ENCODE measurements around the gene TBPL1. TPM values are rescaled to one million over a fixed set of nuclear protein-coding genes. Genes with fewer than 3 reads are reported as not detected.
"Not testable (repeated sequence)": the region's sequence is repeated elsewhere in the genome, so short reads cannot be mapped to it uniquely, and the experiment has no call there.

The TBPL1 gene
- polyA plus RNA-seq, 3 donors: 49.8 to 53.4 (median 53.0) TPM

- no peak for DNase-seq (ENCODE audit: low read depth in 3 of 3, low spot score in 2 of 3)
Measured at GRCh38 chr6:133969921-133970295, 16.9 kb downstream of the TBPL1 start.

DNA sequence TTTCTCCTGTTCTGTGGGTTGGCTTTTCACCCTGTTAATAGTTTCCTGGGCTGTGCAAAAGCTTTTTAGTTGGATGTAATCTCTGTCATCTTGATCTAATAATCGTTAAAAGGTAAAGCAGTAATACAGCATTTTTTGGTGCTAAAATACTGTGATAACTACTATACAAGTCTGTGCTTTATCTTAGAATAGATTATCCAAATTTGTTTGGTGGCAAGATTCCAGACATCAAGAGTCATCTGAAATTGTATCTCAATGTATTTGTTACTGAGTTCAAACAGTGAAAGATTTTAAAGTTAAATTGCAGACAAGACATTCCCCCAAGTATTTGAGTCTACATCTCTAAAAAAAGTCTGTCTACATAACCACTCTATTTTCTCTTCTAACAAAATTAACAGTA is 18.8 kb downstream of the TBPL1 start:
- no peak for DNase-seq (ENCODE audit: low read depth in 3 of 3, low spot score in 2 of 3)

GRCh38 chr6:133972388-133972787 is 19.4 kb downstream of the TBPL1 start:
- DNase-seq (ENCODE audit: low read depth in 3 of 3, low spot score in 2 of 3): no peak

GRCh38 chr6:133973109-133973971 is 20.3 kb downstream of the TBPL1 start:
- peak in 1 of 3 donors; percentile 31 for DNase-seq (ENCODE audit: low read depth in 3 of 3, low spot score in 2 of 3)

GRCh38 chr6:133977983-133978895 is 25.2 kb downstream of the TBPL1 start:
- DNase-seq (ENCODE audit: low read depth in 3 of 3, low spot score in 2 of 3): no peak

DNA sequence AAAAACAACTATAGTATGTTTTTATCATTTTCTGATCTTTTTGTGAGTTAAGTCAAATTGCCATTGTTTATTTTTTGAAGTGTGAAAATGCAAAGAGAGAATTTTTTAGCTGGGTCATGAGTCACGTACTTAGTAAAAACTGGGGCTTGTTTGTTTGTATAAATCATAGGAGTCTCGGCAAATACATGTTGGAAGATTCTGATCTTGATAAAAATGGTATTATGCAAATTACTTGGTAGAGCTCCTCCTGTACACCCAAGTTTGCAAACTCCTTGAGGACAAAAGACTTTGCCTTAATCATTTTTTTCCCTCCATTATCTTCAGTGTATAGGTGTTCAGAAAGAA is 25.8 kb downstream of the TBPL1 start:
- DNase-seq (ENCODE audit: low read depth in 3 of 3, low spot score in 2 of 3): no peak

GRCh38 chr6:133979269-133979963 is 26.4 kb downstream of the TBPL1 start:
- DNase-seq (ENCODE audit: low read depth in 3 of 3, low spot score in 2 of 3): not testable (repeated sequence)

GRCh38 chr6:133980168-133980567 is 27.1 kb downstream of the TBPL1 start:
- DNase-seq (ENCODE audit: low read depth in 3 of 3, low spot score in 2 of 3): no peak

GRCh38 chr6:133983099-133983939 is 30.3 kb downstream of the TBPL1 start:
- no peak for DNase-seq (ENCODE audit: low read depth in 3 of 3, low spot score in 2 of 3)

GRCh38 chr6:133985970-133986369 is 32.9 kb downstream of the TBPL1 start:
- DNase-seq (ENCODE audit: low read depth in 3 of 3, low spot score in 2 of 3): no peak

DNA sequence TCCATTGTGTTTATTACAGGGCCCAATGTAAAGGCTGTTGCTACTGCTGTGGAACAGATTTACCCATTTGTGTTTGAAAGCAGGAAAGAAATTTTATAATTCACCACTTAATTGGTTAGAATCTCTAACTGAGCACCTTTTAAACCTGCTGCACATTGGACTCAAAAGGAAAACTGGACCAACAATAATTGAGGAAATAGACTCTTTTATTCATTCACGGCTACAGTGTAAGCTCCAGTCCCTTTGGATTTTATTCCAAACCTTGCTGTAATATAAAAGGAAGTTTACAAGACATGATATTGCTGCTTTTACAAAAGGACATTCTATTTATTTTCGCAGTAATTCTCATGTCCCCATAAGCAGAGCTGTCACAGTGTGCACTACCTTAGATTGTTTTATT is 33.9 kb downstream of the TBPL1 start:
- no peak for DNase-seq (ENCODE audit: low read depth in 3 of 3, low spot score in 2 of 3)

GRCh38 chr6:133989525-133989924 is 36.5 kb downstream of the TBPL1 start:
- DNase-seq (ENCODE audit: low read depth in 3 of 3, low spot score in 2 of 3): no peak

DNA sequence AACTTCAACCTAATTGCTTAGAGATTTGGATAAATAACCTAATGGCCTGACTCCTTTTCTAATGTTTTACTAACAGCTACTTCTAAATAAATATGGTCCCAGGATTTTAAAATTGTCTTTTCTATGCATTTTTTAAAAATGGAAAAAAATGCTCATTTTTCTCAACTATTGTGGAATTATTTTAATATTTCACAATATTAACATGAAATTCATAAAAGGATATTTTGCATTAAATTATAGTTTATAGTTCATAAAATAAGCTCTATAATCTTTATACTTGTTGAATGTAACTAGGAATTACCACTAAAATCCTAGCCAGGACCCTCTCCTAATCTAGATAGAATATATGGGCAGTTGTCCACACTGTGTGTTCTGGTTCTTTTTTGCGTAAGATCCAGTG is 37.3 kb downstream of the TBPL1 start:
- DNase-seq (ENCODE audit: low read depth in 3 of 3, low spot score in 2 of 3): no peak

DNA sequence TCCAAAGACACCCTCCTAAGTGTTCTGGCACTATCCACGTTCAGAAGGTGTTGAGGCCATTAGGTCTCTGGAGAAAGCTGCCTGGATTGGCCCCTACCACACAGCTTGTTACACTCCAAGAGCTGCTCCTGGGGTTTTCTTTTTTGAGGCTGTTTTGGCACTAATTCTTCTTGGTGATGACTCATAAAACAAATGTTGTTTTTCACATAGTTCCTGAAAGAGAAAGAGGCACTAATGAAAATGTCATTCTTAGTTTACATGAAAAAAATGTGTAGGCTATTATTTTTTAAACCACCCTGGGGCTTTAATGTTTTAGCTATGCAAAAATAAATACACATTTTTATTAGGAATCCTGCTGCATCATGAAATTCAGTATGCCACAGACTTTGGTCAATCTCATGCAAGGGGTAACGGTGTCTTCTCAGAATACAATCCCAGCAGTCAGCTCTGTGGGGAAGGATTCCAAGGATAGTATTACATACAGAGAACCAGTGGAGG is 38.1 kb downstream of the TBPL1 start:
- DNase-seq (ENCODE audit: low read depth in 3 of 3, low spot score in 2 of 3): no peak

DNA sequence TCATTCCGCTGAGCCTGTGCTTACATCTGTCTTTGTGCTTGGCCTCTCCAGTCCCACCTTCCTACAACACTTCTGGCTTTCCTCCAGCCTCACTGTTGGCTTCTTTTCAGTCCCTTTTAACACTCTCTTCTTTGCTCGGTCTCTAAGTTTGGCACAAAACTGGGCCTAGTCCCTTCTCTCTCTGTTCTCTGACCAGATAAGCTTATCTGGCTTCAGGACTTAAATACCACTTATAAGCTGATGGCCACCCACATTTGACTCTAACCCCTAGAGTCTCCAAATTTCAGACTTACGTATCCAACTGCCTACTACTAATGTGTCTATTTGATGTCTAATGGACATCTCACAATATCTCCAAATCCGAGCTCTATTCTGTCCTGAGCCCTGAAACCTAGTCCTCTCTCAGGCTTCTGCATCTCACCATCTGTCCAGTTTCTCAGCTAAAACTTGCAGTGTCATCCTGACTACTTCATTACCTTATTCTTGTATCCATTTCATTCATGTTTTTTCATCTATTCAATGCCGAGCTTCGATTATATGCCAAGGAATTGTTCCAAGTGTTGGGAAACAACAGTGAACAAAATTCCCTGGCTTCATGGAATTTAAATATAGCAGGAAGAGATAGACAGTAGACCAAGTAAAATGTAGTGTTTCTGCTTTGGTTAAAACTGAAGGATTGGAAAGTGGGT is 40.1 kb downstream of the TBPL1 start:
- DNase-seq (ENCODE audit: low read depth in 3 of 3, low spot score in 2 of 3): no peak

DNA sequence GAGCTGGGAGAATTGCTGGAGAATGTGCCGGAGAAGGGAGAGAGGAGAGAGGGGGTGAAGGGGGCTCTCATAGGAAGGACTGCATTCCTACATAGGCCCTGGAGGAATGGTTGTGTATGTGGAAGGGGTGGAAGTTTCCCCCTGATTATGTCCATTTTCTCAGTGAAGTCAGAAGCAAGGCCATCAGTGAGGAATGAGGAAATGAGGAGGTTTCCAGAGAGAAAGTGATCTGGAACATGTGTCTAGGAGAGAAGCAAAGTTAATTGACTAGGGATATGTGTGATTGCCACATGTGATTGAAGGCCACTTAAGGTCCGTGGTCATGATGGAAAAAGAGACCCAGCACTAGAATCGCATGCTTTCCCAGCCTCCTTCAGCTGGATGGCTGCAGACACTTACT is 42.3 kb downstream of the TBPL1 start:
- no peak for DNase-seq (ENCODE audit: low read depth in 3 of 3, low spot score in 2 of 3)

DNA sequence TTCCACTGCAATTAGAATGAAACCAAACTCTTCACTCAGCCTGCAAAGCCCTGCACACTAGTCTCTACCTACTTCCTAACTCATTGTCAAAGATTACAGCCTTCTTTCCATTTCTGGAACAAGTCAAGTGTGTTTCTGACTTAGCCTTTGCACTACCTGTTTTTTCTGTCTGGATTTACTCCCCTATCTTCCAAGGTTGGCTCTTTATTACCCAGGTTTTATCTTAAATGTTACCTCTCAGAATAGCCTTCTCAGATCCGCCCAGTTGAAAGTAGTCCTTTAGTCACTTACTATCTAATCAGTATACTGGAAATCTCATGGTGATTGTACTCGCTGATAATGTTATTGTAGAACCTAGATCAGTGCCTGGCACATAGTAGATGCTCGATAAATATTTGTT is 42.7 kb downstream of the TBPL1 start:
- no peak for DNase-seq (ENCODE audit: low read depth in 3 of 3, low spot score in 2 of 3)

DNA sequence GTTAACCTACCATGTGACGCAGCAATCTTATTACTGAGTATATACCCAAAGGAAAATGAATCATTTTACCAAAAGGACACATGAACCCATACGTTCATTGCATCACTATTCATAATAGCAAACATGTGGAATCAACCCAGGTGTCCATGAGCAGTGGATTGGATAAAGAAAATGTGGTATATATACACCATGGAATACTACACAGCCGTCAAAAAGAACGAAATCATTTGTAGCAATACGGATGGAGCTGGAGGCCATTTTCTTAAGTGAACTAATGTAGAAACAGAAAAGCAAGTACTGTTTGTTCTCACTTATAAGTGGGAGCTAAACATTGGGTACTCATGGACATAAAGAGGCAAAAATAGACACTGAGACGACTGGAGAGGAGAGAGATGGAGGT is 44.2 kb downstream of the TBPL1 start:
- DNase-seq (ENCODE audit: low read depth in 3 of 3, low spot score in 2 of 3): no peak

DNA sequence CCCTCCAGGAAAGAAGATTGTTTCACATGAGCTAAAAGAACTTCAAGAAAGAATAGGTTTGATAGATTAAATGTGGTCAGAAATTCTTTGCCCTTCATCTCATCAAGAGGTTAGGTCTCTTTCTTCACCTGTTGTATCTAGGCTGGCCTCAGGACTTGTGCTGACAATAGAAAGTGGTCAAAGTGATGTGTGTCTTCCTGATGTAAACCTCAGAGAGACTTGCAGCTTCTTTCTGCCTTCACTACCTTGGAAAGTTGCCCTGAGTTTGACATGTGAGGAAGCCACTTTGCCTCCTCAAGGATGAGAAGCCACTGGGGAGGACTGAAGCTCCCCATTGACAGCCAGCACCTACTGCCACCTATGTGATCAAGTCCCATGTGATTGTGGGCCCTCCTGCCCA is 46.3 kb downstream of the TBPL1 start:
- no peak for DNase-seq (ENCODE audit: low read depth in 3 of 3, low spot score in 2 of 3)

GRCh38 chr6:134000443-134000842 is 47.4 kb downstream of the TBPL1 start:
- DNase-seq (ENCODE audit: low read depth in 3 of 3, low spot score in 2 of 3): no peak
